Activated CD8-positive, alpha-beta T cell treated with anti-CD3 and anti-CD28 coated beads for 36 hours (primary cell): ENCODE results near the gene RAB5B. TPM values are rescaled to one million over a fixed set of nuclear protein-coding genes. Genes with fewer than 3 reads are reported as not detected.

Source experiments
- ATAC-seq: fragments of 200-7000 bp; cut with Tn5 transposase; one replicate; pipeline ENCODE4 v1.10.0; 2021; ENCODE audit warnings: mild to moderate bottlenecking, moderate library complexity
- CTCF ChIA-PET: fragments of 350-600 bp; sonication (Branson Sonifier 250); formaldehyde crosslinking; loops from one replicate; lab custom pipeline; 2021; ENCODE audit warnings: antibody characterized with exemption; lab: Charles Lee
- POLR2A ChIA-PET: fragments of 350-600 bp; sonication (Branson Sonifier 250); formaldehyde crosslinking; loops from one replicate; lab custom pipeline; 2021; ENCODE audit warnings: antibody characterized with exemption; lab: Charles Lee
- DNase-seq: peaks from one replicate; pipeline ENCODE4 v3.0.0-alpha.2; 2020
- H3K27ac Mint-ChIP-seq: one replicate; pipeline ENCODE4 v1.8.0; 2021; ENCODE audit warnings: mild to moderate bottlenecking, mixed read lengths
- H3K27me3 Mint-ChIP-seq: one replicate; pipeline ENCODE4 v1.8.0; 2021; ENCODE audit warnings: mixed read lengths
- H3K36me3 Mint-ChIP-seq: one replicate; pipeline ENCODE4 v1.8.0; 2021; ENCODE audit warnings: low read depth, mixed read lengths
- H3K4me1 Mint-ChIP-seq: one replicate; pipeline ENCODE4 v1.8.0; 2021; ENCODE audit warnings: low read depth, mixed read lengths
- H3K4me3 Mint-ChIP-seq: one replicate; pipeline ENCODE4 v1.8.0; 2021; ENCODE audit warnings: mild to moderate bottlenecking, moderate library complexity, mixed read lengths
- H3K9me3 Mint-ChIP-seq: one replicate; pipeline ENCODE4 v1.8.0; 2021; ENCODE audit warnings: mixed read lengths
- CTCF ChIP-seq: fragments of 200-600 bp; IDR thresholded peaks from one replicate; pipeline ENCODE4 v1.8.0; 2022; ENCODE audit warnings: antibody characterized with exemption, mild to moderate bottlenecking
- intact Hi-C: fragments of 100-400 bp; cut with micrococcal nuclease; formaldehyde crosslinking; loops from one replicate; pipeline ENCODE4 v1.10.0; 2022
- total RNA-seq, 2 experiments: library from RNA; stranded (reverse); gene quantifications; one replicate each; pipeline ENCODE4 v1.2.3, GENCODE V29; 2021

The RAB5B gene
- total RNA-seq, 2 experiments from 2014 or later = 26.0 to 32.4 TPM

GRCh38 chr12:55970775-55971174, 3.1 kb upstream of the RAB5B start:
- Mint-ChIP-seq H3K36me3 (peaks cover 38% of the 10 kb centered on the region), H3K4me3 (no peak overlapping the region), H3K9me3 (no peaks in the 10 kb centered on the region), H3K27me3 (no peaks in the 10 kb centered on the region), H3K27ac (no peak overlapping the region), H3K4me1 (peaks cover 28% of the 10 kb centered on the region)
- intact Hi-C loops = loop anchor here (10.0 kb wide), 1 partner anchor 236 kb away; no protein-coding TSS in a partner anchor
- ChIA-PET POLR2A (interaction anchor here (0.8 kb wide), 1 partner anchor 12 kb away, joined by 3 read pairs; no protein-coding TSS in a partner anchor), CTCF (no interaction called here)
- DNase-seq (no peak), ATAC-seq (no peak)
- TF ChIP-seq CTCF = no peak

DNA sequence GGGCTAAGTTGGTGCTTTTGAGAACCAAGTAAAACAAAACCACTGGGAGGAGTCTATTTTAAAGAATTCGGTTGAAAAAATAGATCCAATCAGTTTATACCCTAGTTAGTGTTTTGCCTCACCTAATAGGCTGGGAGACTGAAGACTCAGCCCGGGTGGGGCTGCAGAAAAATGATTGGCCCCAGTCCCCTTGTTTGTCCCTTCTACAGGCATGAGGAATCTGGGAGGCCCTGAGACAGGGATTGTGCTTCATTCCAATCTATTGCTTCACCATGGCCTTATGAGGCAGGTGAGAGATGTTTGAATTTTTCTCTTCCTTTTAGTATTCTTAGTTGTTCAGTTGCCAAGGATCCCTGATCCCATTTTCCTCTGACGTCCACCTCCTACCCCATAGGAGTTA, 1.8 kb upstream of the RAB5B start:
- intact Hi-C loops = loop anchor here (2.0 to 10.0 kb wide), 2 partner anchors 43 to 237 kb away; no protein-coding TSS in a partner anchor
- DNase-seq (no peak), ATAC-seq (no peak)
- Mint-ChIP-seq H3K4me1 (peaks cover 31% of the 10 kb centered on the region), H3K4me3 (no peak overlapping the region), H3K27ac (no peak overlapping the region), H3K36me3 (peaks cover 33% of the 10 kb centered on the region), H3K9me3 (no peaks in the 10 kb centered on the region), H3K27me3 (no peaks in the 10 kb centered on the region)
- ChIA-PET POLR2A (no interaction called here), CTCF (no interaction called here)
- TF ChIP-seq CTCF = no peak

DNA sequence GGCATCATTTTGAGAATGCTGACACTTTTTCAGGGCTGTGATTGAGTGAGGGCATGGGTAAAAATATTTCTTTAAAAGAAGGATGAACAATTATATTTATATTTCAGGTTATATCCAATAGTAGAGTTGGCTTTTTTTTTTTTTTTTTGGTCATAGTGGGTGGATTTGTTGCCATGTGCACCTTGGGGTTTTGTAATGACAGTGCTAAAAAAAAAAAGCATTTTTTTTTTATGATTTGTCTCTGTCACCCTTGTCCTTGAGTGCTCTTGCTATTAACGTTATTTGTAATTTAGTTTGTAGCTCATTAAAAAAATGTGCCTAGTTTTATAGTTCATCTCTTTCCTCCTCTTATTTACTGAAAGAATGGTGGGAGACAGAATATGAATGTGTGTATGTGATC, 1.4 kb upstream of the RAB5B start:
- Mint-ChIP-seq H3K4me1 (peaks cover 33% of the 10 kb centered on the region), H3K9me3 (no peaks in the 10 kb centered on the region), H3K27ac (no peak overlapping the region), H3K4me3 (no peak overlapping the region), H3K36me3 (peaks cover 30% of the 10 kb centered on the region), H3K27me3 (no peaks in the 10 kb centered on the region)
- TF ChIP-seq CTCF = no peak
- DNase-seq (no peak), ATAC-seq (no peak)
- ChIA-PET POLR2A (interaction anchor here (1.6 kb wide), 1 partner anchor 137 kb away, joined by 3 read pairs; no protein-coding TSS in a partner anchor), CTCF (no interaction called here)
- intact Hi-C loops = loop anchor here (2.0 to 10.0 kb wide), 2 partner anchors 44 to 238 kb away; no protein-coding TSS in a partner anchor

DNA sequence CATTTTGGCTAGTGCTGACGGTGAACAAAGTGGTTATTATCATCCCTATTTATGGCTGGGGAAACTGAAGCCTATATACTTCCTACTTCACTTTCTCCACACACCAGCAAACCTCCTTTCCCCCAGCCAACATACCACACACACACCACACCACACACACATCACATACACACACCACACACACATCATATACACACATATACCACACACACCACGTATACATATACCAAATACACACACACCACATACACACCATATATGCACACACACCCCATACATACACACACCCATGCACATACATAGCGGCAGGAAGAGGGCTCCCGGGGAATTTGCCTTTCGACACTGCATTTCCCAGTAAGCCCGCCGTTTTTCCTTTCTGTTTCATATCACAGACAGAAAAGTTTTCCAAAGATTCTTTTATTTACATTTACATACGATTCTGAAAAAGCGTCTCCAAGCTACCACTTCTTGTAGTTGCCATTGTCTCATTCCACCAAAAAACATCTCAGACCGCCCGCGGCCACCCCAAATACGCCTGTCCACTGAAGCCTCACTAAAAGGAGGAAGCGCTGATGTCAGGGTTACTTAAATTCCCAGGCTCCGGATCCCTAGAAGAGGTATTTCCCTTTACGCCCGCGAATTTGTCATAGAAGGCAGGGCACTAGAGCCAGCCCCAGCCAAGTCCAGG, 823 bp upstream of the RAB5B start:
- no peaks in the 10 kb centered on the region for H3K9me3 Mint-ChIP-seq
- intact Hi-C loops = loop anchor here (2.0 to 10.0 kb wide), 2 partner anchors 44 to 238 kb away; no protein-coding TSS in a partner anchor
- ChIA-PET POLR2A (interaction anchor here (0.6 to 2.5 kb wide), 17 partner anchors 9 to 217 kb away, joined by 3 to 10 read pairs (median 3); partner anchors contain the start of genes PA2G4 and SMARCC2), CTCF (interaction anchor here (0.9 to 2.7 kb wide), 16 partner anchors 10 to 243 kb away, joined by 3 to 27 read pairs (median 4); partner anchors contain the start of genes ORMDL2, PYM1, SARNP and ZC3H10)
- H3K27me3 Mint-ChIP-seq = no peaks in the 10 kb centered on the region
- ATAC-seq (no peak), DNase-seq (no peak)
- H3K27ac Mint-ChIP-seq = no peak overlapping the region
- TF ChIP-seq CTCF = no peak
- peaks cover 31% of the 10 kb centered on the region for H3K4me1 Mint-ChIP-seq
- H3K36me3 Mint-ChIP-seq = peaks cover 24% of the 10 kb centered on the region
- H3K4me3 Mint-ChIP-seq = no peak overlapping the region
